ENCODE measurements around the gene ZBBX. TPM values are rescaled to one million over a fixed set of nuclear protein-coding genes. Genes with fewer than 3 reads are reported as not detected.

Gene ZBBX
- total RNA-seq, 6 experiments from 2014 or later = not detected

DNA sequence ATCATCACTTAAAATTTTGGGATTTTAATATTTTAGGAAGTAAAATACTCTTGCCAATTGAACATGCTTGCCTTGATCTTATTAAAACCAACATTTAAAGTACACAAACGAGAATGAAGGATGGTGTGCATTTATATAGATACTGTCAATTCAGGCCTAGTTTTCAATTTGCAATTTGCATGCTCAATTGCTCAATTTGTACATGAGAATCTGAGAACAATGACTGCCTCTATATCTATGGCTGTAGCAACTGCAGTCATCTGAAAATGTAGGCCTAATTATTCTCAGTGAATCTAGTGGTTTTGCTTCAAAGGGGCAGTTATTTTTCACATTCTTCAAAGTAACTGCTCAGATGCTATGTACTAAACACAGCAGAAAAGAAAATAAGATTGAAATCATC is 18.8 kb downstream of the ZBBX start:
- Mint-ChIP-seq H3K27ac (no peak overlapping the region), H3K4me3 (no peak overlapping the region), H3K4me1 (ENCODE audit: low read depth) (no peaks in the 10 kb centered on the region), H3K9me3 (peaks cover 33% of the 10 kb centered on the region), H3K27me3 (ENCODE audit: insufficient read depth) (no peaks in the 10 kb centered on the region), H3K36me3 (ENCODE audit: low read depth) (no peaks in the 10 kb centered on the region)
- DNase-seq = no peak
- TF ChIP-seq, protein P1, sequence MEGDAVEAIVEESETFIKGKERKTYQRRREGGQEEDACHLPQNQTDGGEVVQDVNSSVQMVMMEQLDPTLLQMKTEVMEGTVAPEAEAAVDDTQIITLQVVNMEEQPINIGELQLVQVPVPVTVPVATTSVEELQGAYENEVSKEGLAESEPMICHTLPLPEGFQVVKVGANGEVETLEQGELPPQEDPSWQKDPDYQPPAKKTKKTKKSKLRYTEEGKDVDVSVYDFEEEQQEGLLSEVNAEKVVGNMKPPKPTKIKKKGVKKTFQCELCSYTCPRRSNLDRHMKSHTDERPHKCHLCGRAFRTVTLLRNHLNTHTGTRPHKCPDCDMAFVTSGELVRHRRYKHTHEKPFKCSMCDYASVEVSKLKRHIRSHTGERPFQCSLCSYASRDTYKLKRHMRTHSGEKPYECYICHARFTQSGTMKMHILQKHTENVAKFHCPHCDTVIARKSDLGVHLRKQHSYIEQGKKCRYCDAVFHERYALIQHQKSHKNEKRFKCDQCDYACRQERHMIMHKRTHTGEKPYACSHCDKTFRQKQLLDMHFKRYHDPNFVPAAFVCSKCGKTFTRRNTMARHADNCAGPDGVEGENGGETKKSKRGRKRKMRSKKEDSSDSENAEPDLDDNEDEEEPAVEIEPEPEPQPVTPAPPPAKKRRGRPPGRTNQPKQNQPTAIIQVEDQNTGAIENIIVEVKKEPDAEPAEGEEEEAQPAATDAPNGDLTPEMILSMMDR (IDR thresholded peaks at IDR 0.05) = no peak

DNA sequence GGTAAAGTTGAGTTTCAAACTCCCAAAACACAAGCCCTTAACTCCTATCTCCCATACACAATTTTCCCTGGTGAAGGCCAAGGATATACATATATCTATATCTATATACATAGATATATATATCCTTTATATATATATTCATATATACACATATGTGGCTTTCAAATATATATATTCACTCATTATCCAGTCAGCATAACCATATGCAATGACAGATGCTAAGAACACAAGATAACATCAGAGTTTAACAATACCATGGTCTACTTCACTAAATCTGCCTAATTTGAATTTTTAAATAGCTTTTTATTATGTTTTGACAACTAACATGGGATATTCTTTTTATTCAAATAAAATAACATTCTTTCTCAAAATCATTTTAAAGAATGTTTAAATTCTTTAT is 24.7 kb downstream of the ZBBX start:
- peaks cover 8% of the 10 kb centered on the region; the same call in 1 of the 2 replicates for H3K36me3 Mint-ChIP-seq (ENCODE audit: low read depth)
- peaks cover 19% of the 10 kb centered on the region for H3K9me3 Mint-ChIP-seq
- H3K27ac Mint-ChIP-seq = no peak overlapping the region
- H3K27me3 Mint-ChIP-seq (ENCODE audit: insufficient read depth) = no peaks in the 10 kb centered on the region
- DNase-seq = no peak
- H3K4me1 Mint-ChIP-seq (ENCODE audit: low read depth) = no peaks in the 10 kb centered on the region
- TF ChIP-seq, protein P1 (IDR thresholded peaks at IDR 0.05) = no peak
- no peak overlapping the region for H3K4me3 Mint-ChIP-seq

DNA sequence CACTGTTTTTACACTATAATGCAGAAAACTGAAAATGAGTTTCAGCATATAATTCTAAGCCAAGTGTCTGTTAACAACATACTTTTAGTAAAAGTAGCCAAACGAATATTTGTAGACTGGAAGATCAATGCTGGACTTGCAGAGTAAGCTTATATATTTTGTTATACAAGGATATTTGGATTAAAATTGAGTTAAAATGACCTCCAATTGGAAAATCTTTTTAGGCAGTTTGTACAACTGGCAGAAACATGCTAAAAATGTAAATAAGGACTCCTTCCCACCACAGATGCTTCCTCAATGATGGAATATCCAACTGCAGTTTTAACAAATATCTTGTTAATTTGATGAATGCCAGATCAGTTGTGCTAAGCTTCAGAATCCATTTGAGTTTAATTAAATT is 25.3 kb downstream of the ZBBX start:
- H3K27me3 Mint-ChIP-seq (ENCODE audit: insufficient read depth) = no peaks in the 10 kb centered on the region
- DNase-seq = no peak
- TF ChIP-seq, protein P1 (IDR thresholded peaks at IDR 0.05) = no peak
- peaks cover 19% of the 10 kb centered on the region for H3K9me3 Mint-ChIP-seq
- H3K4me1 Mint-ChIP-seq (ENCODE audit: low read depth) = no peaks in the 10 kb centered on the region
- H3K4me3 Mint-ChIP-seq = no peak overlapping the region
- H3K36me3 Mint-ChIP-seq (ENCODE audit: low read depth) = peaks cover 8% of the 10 kb centered on the region; the same call in 1 of the 2 replicates
- H3K27ac Mint-ChIP-seq = no peak overlapping the region

DNA sequence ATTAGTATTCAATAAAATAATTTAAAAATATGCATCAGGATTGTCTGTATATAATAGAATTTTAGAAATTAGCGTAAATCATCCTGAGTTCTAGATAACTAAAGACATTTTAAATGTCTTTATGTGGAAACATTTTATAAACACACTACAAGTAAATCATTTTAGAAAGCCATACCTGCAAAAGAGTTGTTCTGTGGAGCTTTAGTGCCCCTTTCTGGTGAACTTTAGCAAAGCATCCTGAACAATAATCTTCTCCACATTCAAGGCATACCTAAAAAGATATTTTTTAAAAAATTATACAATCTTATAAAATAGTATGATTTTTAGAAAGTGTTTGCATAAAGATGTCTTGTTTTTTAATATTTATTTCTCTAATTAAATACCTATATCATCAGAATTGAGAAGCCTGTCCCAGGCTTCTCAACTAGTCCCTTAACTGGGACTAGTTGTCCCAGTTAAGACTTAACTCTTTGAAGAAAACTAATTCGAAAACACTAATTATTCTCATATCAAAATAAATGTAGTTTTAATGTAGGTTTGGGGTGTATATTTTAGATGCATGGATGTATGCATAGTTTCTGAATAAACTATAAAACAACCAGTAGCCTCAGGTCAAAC is 29.7 kb downstream of the ZBBX start:
- H3K27me3 Mint-ChIP-seq (ENCODE audit: insufficient read depth) = peaks cover 1% of the 10 kb centered on the region; the same call in 1 of the 2 replicates
- TF ChIP-seq, protein P1 (IDR thresholded peaks at IDR 0.05) = no peak
- no peak for DNase-seq
- H3K36me3 Mint-ChIP-seq (ENCODE audit: low read depth) = peaks cover 8% of the 10 kb centered on the region; the same call in 1 of the 2 replicates
- H3K4me3 Mint-ChIP-seq = no peak overlapping the region
- no peak overlapping the region for H3K27ac Mint-ChIP-seq
- H3K9me3 Mint-ChIP-seq = peaks cover 15% of the 10 kb centered on the region
- no peaks in the 10 kb centered on the region for H3K4me1 Mint-ChIP-seq (ENCODE audit: low read depth)

DNA sequence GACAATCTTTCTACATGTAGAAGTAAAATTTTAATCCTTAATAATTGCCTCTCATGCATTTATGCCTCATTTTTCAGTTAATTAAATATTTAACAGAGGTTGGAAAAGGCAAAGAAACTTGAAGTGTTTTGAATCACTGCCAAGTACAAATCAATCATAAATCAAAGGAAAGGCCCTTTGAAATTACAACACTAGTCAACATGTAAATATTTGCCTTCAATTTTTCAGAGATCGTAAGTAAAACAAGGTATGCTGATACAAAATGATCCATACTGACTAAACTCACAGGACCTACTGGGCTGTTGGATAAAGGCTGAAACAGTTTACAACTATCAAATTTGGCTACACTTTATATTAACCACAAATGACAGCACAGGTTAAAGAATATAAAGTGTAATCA is 33.9 kb downstream of the ZBBX start:
- Mint-ChIP-seq H3K4me3 (no peak overlapping the region), H3K9me3 (peaks cover 23% of the 10 kb centered on the region), H3K27me3 (ENCODE audit: insufficient read depth) (peaks cover 1% of the 10 kb centered on the region; the same call in 1 of the 2 replicates), H3K36me3 (ENCODE audit: low read depth) (no peaks in the 10 kb centered on the region), H3K27ac (no peak overlapping the region), H3K4me1 (ENCODE audit: low read depth) (no peaks in the 10 kb centered on the region)
- TF ChIP-seq, protein P1 (IDR thresholded peaks at IDR 0.05) = no peak
- DNase-seq = no peak

All from HFFc6 (cell line).